Measurements from ENCODE around the gene KRT76. TPM values are rescaled to one million over a fixed set of nuclear protein-coding genes. Genes with fewer than 3 reads are reported as not detected.

KRT76 gene
- not detected for total RNA-seq
- long read RNA-seq, result 0 reads

GRCh38 chr12:52776913-52777395 lies at the start of gene KRT76:
Gene KRT76, minus strand, starts transcription at chr12:52777345. Its CDS starts 54 bp downstream, at chr12:52777291.
- no peak for DNase-seq
- intact Hi-C loops (cut with DNase I, micrococcal nuclease), result no loop called here
- ATAC-seq, result no peak

GRCh38 chr12:52825961-52826360 lies 48.8 kb upstream of the KRT76 start:
- intact Hi-C loops (cut with DNase I, micrococcal nuclease), result no loop called here
- DNase-seq (no peak), ATAC-seq (no peak)

- no peak for DNase-seq
- no peak for ATAC-seq
- intact Hi-C loops (cut with DNase I, micrococcal nuclease), result no loop called here
Observed at GRCh38 chr12:52824741-52825410, 47.7 kb upstream of the KRT76 start.

DNA sequence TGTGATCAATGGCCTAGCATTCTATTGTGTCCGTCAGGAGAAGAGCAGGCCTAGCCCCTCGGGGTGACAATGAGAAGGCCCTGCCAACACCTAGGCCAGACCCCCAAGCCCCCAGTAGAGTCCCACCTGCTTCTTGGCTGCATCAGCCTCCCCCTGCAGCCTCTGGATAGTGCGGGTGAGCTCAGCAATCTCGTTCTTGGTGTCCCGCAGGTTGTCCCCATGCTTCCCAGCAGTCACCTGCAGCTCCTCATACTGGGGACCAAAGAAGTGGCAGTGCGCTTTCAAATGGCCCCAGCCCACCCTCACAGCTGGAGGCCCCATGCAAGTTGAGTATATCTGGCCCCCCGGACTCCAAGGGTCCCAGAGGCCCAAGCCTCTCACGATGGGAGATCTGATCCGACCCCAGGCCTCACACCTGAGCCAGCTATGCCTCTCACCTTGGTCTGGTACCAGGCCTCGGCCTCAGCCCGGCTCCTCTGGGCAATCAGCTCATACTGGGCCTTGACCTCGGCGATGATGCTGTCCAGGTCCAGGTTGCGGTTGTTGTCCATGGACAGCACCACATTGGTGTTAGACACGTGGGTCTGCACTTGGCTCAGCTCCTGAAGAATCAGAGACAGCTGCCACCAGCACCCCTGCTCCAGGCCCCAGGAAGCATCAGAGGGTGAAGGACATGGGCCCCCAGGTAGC lies 46.8 kb upstream of the KRT76 start:
- ATAC-seq (no peak), DNase-seq (no peak)
- intact Hi-C loops (cut with DNase I, micrococcal nuclease), result no loop called here

- ATAC-seq, result peak; percentile 34
- no peak for DNase-seq
- intact Hi-C loops (cut with DNase I, micrococcal nuclease), result no loop called here
Observed at GRCh38 chr12:52822771-52823510, 45.8 kb upstream of the KRT76 start.

DNA sequence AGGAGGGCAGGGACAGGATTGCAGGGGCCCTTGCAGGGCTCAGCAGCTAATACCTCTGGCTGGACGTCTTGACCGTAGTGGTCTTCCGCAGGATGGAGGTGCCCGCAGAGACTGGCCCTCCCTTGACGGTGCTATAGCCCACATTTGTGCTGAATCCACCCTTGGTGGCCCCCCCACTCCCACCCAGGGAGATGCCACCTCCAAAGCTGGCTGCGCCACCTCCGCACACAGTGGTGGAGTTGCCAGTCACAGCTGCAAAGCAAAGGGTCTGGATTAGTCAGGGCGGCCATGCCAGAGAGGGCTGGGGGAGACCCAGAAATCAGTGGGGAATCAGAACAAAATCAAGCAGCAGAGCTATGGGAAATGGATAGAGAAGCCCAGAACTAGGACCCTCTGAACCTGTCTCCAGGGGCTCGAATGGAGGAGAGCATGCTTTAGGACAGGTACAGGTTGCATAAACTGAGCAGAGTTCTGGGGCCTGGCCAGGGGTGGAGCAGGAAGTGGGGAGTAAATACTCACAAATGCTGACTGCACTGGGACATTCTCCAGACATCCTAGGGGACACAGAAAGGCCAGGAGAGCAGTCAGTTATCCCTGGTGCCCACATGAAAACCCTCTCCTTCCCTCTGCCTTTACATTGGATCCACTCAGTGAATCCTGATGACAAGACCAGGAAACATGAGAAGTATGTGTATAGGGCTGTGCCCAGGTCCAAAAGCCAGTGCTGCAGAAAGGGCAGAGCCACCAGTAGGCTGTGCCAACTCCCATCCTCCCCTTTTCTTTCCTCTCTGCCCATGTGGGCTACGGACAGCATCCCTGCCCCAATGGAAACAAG lies 44.9 kb upstream of the KRT76 start:
- DNase-seq (peak in 1 of 2 donors; percentile 32), ATAC-seq (peak; percentile 87)
- intact Hi-C loops (cut with DNase I, micrococcal nuclease), result no loop called here

GRCh38 chr12:52821071-52821730 lies 44.1 kb upstream of the KRT76 start:
- no peak for ATAC-seq
- intact Hi-C loops (cut with DNase I, micrococcal nuclease), result no loop called here
- no peak for DNase-seq

DNA sequence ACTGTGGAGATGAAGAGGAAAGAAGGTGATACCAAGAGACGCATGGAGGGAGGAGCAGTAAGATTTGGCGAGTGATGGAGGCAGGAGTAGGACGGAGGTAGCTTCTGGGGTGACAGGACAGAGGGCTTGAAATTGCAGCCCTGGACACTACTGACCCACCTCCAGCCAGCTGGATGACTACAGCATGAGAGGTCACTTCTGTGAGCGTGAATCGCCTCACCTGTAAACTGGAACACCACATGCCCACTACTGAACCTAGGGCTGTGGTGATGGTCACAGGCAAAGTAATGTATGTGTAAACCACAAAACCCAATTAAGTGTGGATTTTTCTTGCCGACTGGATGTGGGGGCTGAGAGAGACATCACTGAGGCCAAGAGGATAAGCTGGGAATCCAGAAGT lies 43.4 kb upstream of the KRT76 start:
- ATAC-seq (no peak), DNase-seq (no peak)
- intact Hi-C loops (cut with DNase I, micrococcal nuclease), result no loop called here

DNA sequence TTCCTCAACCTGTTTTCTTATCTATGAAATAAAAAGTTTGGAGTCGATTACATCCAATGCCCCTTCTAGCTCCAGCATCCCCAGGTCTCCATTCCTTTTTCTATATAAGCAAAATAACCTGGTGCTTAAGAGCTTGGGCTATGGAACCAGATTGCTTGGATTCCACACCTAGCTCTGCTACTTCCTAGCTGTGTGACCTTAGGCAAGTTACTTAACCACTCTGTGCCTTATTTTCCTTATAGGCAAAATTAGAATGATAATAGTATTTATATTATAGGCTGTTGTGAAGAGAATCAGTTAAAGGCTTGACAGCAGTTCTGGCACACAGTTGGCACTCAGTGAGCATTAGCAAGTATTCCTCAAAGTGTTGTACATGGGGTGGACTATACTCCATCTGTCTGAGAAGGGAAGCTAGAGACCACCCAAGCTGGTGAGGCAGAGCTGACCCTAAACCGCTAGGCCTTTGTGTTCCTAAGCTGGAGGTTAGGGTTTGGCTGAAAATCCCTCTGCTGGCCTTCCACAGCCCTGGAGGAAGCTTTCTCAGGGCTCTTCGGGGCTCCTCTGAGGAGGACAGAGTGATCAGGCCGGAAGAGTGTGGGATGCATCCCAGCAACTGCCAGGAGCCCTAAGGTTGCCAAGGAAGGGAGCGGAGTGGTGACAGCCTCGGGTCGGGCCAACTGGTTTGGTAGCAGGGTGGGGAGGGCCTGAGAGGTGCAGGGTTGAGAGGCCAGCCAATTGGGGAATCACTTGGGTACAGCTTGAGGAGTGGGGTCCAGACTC lies 42.8 kb upstream of the KRT76 start:
- ATAC-seq, result no peak
- intact Hi-C loops (cut with DNase I, micrococcal nuclease), result no loop called here

GRCh38 chr12:52818887-52819420 lies 41.8 kb upstream of the KRT76 start:
- DNase-seq, result no peak

More for the DNA sequence above, 42.8 kb upstream of the KRT76 start:
- DNase-seq, result no peak

GRCh38 chr12:52818388-52818787 lies 41.2 kb upstream of the KRT76 start:
- ATAC-seq (peak; percentile 21), DNase-seq (no peak)
- intact Hi-C loops (cut with DNase I, micrococcal nuclease), result no loop called here

More at GRCh38 chr12:52818887-52819420, 41.8 kb upstream of the KRT76 start:
- ATAC-seq, result no peak
- intact Hi-C loops (cut with DNase I, micrococcal nuclease), result no loop called here

DNA sequence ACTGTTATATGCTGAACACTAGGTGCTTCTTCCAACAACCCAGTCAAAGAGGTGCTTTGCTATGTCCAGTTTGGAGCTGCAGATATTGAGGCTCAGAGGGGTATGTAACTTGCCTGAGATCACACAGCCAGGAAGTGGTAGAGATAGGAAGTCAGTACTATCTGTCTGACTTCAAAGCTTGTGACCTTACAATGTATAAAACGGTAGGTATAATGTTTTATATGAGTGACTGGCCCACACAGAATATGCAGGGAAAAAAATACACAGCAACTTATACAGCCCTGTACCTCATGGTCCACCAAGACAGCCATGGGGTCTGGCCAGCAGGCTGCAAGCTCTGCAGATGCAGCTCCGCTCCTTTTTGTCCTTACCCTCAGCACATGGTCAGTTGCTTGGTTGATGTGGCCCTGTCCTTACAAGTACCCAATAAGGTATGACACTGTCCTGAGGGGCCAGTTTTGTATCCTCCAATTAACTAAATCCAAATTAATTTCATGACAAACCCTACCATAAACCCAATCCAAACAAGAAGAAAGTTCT lies 40.6 kb upstream of the KRT76 start:
- DNase-seq (no peak), ATAC-seq (no peak)
- intact Hi-C loops (cut with DNase I, micrococcal nuclease), result no loop called here

DNA sequence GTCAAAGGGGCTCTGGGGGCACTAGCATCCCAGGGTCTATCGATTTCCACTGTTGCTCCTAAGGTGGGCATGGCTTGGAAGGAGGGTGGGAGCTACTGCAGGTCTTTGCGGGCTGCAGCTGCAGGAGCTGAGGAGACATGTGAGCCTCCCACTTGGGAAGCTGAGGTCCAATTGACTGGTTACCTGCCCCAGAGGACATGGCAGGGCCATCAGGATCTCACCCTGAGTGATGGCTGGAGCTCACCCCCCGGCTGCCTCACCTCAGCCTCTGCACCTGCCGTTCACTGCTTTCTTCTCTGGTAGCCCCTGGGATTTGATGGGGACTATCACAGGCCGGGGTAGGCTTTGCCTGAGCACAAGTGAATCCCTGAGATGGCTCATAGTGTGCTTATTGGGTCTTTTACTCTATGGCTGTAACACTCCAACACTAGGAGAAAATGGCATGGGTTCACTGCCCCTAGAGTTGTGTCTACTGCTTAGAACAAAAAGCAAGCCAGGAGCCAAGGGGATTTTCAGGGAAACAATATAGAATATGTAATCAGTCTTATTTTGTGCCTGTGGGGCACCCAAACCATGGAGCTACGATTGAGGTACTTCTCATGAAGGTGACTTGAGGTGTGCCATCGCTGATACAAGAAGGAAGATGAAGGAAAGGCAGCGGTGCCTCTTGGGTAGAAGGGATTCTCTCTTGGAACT lies 40.0 kb upstream of the KRT76 start:
- ATAC-seq, result no peak
- DNase-seq, result no peak
- intact Hi-C loops (cut with DNase I, micrococcal nuclease), result no loop called here

- DNase-seq (no peak), ATAC-seq (no peak)
- intact Hi-C loops (cut with DNase I, micrococcal nuclease), result no loop called here
Observed at GRCh38 chr12:52815676-52816588, 38.8 kb upstream of the KRT76 start.

DNA sequence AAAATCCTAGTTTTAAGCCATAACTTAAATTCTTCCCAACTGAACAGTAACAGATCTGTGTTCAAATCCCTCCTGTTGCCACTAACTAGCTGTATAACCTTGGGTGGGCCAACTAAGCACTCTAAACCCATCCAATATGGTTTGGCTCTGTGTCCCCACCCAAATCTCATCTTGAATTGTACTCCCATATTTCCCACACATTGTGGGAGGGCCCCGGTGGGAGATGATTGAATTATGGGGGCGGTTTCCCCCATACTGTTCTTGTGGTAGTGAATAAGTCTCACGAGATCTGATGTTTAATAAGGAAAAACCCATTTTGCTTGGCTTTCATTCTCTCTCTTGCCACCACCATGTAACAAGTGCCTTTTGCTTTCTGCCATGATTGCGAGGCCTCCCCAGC lies 38.0 kb upstream of the KRT76 start:
- ATAC-seq (no peak), DNase-seq (no peak)
- intact Hi-C loops (cut with DNase I, micrococcal nuclease), result no loop called here

DNA sequence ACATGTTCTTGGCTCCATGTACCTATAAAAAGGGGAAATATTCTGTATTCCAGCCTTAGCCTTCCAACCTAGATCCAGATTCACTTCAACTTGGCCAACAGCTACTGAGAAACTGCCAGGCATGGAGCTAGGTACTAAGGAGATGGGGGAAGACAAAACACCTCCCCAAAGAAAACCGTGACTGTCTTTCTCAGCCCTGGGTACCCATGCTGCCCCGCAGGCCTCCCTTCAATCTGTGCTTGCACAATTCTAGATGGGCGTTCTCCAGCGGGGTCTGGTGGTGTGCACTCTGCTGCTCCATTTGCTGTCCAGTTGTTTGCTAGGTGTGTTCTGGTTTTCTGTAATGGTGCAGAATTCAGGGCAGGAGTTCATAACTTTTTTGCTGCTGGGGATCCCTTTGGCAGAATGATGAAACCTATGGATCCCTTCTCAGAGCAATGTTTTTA lies 37.6 kb upstream of the KRT76 start:
- ATAC-seq, result no peak
- intact Hi-C loops (cut with DNase I, micrococcal nuclease), result no loop called here
- no peak for DNase-seq

All from left colon (tissue), 2 donors.